A673 (cell line): ENCODE results near the gene DHRS3. TPM values are rescaled to one million over a fixed set of nuclear protein-coding genes. Genes with fewer than 3 reads are reported as not detected.
"Not testable (repeated sequence)": the region's sequence is repeated elsewhere in the genome, so short reads cannot be mapped to it uniquely, and the experiment has no call there.

Experiments
- BruUV-seq: library from RNA; stranded (reverse); fragments of 400-500 nt; replicated peaks from 2 replicates; lab custom pipeline; 2021; lab: Mats Ljungman, UMichigan
- CTCF ChIA-PET: fragments of 300-600 bp; sonication (Branson Sonifier 250); formaldehyde crosslinking; loops from one replicate; lab custom pipeline; 2022; ENCODE audit warnings: antibody characterized with exemption; lab: Charles Lee
- POLR2A ChIA-PET: fragments of 300-600 bp; sonication (Branson Sonifier 250); formaldehyde crosslinking; loops from one replicate; lab custom pipeline; 2022; ENCODE audit warnings: antibody characterized with exemption; ENCODE audit not compliant: low non-redundant PET; lab: Charles Lee
- DNase-seq: peaks from one replicate; pipeline ENCODE4 v3.0.0-alpha.2; 2015; ENCODE audit warnings: low spot score
- H3K27ac ChIP-seq: fragments of 200-600 bp; sonication (generic); 2 replicates; pipeline ENCODE4 v1.5.1; 2016; ENCODE audit warnings: mixed run types, low read depth, mild to moderate bottlenecking, mixed read lengths, antibody characterized with exemption, low read length; ENCODE audit not compliant: poor library complexity, severe bottlenecking
- H3K27me3 ChIP-seq: fragments of 200-600 bp; sonication (generic); replicated peaks from 2 replicates; pipeline ENCODE4 v1.6.1; 2017; ENCODE audit warnings: mixed run types, low read depth, mild to moderate bottlenecking, mixed read lengths, antibody characterized with exemption, low read length; ENCODE audit not compliant: insufficient read depth, poor library complexity
- H3K36me3 ChIP-seq: fragments of 200-600 bp; sonication (generic); 2 replicates; pipeline ENCODE4 v1.6.1; 2016; ENCODE audit warnings: mixed run types, mild to moderate bottlenecking, mixed read lengths, antibody characterized with exemption, low read length; ENCODE audit not compliant: insufficient read depth, poor library complexity, severe bottlenecking
- H3K4me1 ChIP-seq: fragments of 200-600 bp; sonication (generic); 2 replicates; pipeline ENCODE4 v1.6.1; 2017; ENCODE audit warnings: mixed run types, mild to moderate bottlenecking, mixed read lengths, antibody characterized with exemption, low read length; ENCODE audit not compliant: insufficient read depth, poor library complexity, severe bottlenecking
- H3K4me3 ChIP-seq: fragments of 200-600 bp; sonication (generic); 2 replicates; pipeline ENCODE4 v1.5.1; 2016; ENCODE audit warnings: low read depth, mixed run types, mild to moderate bottlenecking, mixed read lengths, low read length; ENCODE audit not compliant: poor library complexity, severe bottlenecking
- H3K9me3 ChIP-seq: fragments of 200-600 bp; sonication (generic); 2 replicates; pipeline ENCODE4 v1.6.1; 2016; ENCODE audit warnings: mixed run types, low read depth, mild to moderate bottlenecking, mixed read lengths, antibody characterized with exemption, low read length; ENCODE audit not compliant: poor library complexity, severe bottlenecking
- CTCF ChIP-seq: fragments of 300-800, 200-600 bp; sonication (generic); conservative IDR thresholded peaks from 2 replicates; pipeline ENCODE4 v1.5.1; 2017; ENCODE audit warnings: low read depth, mild to moderate bottlenecking, antibody characterized with exemption, low read length, moderate library complexity, mixed read lengths
- EZH2 ChIP-seq: fragments of 200-600 bp; sonication (generic); IDR thresholded peaks from 2 replicates; pipeline ENCODE4 v1.6.1; 2017; ENCODE audit warnings: borderline replicate concordance, low read depth, mild to moderate bottlenecking, mixed read lengths, antibody characterized with exemption, low read length; ENCODE audit not compliant: poor library complexity, severe bottlenecking
- intact Hi-C: fragments of 100-400 bp; cut with micrococcal nuclease; formaldehyde crosslinking; loops from one replicate; pipeline ENCODE4 v1.10.0; 2022; ENCODE audit not compliant: unreplicated experiment
- total RNA-seq: library from RNA; stranded (reverse); gene quantifications from 2 replicates; pipeline ENCODE4 v1.2.3, GENCODE V29; 2021

DHRS3 gene
- total RNA-seq, 1 experiment from 2014 or later, result 2.4 TPM

DNA sequence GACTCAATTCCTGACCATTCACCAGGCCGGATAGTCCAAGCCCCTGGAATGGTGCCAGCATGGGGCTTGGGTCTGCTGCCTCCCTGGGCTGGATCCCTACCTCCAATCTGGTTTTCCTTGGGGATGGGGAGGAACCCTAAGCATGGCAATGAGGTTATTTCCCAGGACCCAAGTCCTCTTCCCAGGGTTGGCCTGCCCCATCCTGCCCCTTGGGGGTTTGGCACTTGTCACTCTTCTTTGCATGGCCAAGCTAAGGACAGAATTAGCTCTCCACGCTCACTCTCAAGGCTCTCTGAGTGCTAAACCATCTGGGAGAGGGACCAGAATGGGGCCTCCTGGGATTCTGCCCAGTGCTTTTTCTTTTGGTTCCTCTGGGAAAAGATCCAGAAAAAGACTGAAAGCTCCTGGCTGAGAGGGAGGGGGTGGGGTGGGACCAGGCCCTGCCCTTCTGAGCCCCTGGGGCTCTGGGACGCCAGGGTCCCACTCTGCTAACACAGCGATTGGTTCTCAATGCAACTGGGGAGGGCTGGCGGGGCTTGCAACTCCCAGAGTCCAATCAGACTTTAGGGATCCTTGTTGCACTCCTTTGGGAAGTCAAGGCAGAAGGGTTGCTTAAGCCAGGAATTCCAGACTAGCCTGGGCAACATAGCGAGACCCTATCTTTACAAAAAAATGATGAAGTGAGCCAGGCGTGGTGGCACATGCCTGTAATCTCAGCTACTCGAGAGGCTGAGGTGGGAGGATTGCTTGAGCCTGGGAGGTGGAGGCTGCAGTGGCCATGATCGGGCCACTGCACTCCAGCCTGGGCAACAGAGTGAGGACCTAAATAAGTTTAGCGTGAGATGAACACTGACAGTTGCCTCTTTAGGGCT, 52.7 kb downstream of the DHRS3 start:
- no peak overlapping the region for H3K4me3 ChIP-seq
- ChIA-PET POLR2A (no interaction called here), CTCF (no interaction called here)
- intact Hi-C loops, result no loop called here
- DNase-seq, result no peak
- H3K4me1 ChIP-seq, result no peaks in the 10 kb centered on the region
- no peak overlapping the region for H3K27ac ChIP-seq
- no peaks in the 10 kb centered on the region for H3K27me3 ChIP-seq
- no TSS peak for BruUV-seq
- H3K36me3 ChIP-seq, result no peaks in the 10 kb centered on the region
- no peak for TF ChIP-seq CTCF
- no peak for TF ChIP-seq EZH2
- H3K9me3 ChIP-seq, result peaks cover 7% of the 10 kb centered on the region

- BruUV-seq, H3K4me3 ChIP-seq, CTCF ChIA-PET, DNase-seq, POLR2A ChIA-PET, H3K36me3 ChIP-seq, intact Hi-C loops, H3K4me1 ChIP-seq, H3K27ac ChIP-seq, H3K9me3 ChIP-seq, H3K27me3 ChIP-seq: not testable (repeated sequence)
Observed at GRCh38 chr1:12564251-12564650, 53.8 kb downstream of the DHRS3 start.

DNA sequence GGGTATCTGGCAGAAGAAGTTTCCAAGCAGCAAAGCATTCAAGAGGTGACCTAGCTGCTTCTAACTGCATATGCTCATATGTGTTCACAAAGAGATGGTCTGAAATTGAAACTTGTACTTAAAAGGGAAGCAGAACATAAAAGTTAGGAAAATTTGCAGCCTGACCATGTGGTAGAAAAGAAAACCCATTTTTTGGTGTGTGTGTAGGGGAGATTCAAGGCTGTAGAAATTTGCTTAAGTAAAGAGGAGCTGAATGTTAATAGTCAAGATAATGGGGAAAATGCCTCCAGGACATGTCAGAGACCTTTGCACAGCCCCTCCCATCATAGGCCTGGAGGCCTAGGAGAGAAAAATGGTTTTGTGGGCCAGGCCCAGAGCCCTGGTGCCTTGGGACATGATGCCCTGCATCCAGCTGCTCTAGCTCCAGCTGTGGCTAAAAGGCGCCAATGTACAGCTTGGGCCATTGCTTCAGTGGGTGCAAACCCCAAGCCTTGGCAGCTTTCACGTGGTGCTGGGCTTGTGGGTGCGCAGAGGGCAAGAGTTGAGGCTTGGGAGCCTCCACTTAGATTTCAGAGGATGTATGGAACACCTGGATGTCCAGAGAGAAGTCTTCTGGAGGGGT, 54.9 kb downstream of the DHRS3 start:
- BruUV-seq, result no TSS peak
- intact Hi-C loops, result no loop called here

More for the DNA sequence above, 54.9 kb downstream of the DHRS3 start:
- TF ChIP-seq EZH2, result no peak
- no peak for TF ChIP-seq CTCF
- peaks cover 7% of the 10 kb centered on the region for H3K9me3 ChIP-seq
- no peaks in the 10 kb centered on the region for H3K36me3 ChIP-seq
- no peak overlapping the region for H3K4me3 ChIP-seq
- H3K4me1 ChIP-seq, result no peaks in the 10 kb centered on the region
- no peak for DNase-seq
- ChIA-PET POLR2A (no interaction called here), CTCF (no interaction called here)
- no peaks in the 10 kb centered on the region for H3K27me3 ChIP-seq
- H3K27ac ChIP-seq, result no peak overlapping the region
